GM19452 (cell line): Measurements from ENCODE around the gene P3H2.

ENCODE experiments used
- ATAC-seq: cut with Tn5 transposase; IDR thresholded peaks from one replicate; pipeline ENCODE4 v1.9.1; 2021; ENCODE audit not compliant: unreplicated experiment

Gene P3H2

DNA sequence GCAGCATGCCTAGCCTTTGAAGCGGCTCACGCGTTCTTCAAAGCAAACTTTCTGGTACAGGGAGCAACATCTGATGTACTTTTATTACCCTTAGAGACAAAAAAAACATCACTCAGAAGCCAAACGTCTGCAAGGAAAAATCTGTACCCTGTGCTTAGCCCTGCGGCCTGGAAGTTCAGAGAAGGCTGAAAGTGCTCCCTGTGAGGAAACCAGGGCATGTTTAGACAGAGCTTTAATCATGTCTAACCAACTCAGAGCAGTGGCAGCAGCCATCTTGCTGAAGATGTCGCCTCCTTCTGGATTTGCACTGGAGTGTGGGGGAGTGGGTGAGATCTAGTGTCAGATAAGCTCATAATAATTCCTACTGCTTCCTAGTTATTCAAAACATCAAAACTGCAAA, 170.4 kb downstream of the P3H2 start:
- no peak for ATAC-seq

DNA sequence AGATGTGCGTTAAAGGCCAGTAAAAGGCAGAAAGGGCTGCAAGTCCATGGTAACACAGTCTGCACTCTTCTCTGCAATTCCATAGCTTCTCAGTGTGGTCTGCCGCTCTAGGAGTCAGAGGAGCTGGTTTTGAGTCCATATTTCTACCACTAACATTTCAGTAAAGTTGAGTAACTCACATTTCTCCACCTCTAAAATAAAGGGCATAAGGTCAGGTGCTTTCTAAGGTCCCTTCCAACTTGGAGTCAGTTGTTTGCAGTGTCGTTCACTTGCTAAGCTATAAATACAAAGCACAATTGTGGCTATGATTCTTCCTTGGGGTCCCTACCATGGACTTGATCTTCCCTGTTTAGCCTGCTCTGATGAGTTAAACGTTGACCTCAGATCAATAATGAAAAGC, 171.1 kb downstream of the P3H2 start:
- ATAC-seq = no peak

DNA sequence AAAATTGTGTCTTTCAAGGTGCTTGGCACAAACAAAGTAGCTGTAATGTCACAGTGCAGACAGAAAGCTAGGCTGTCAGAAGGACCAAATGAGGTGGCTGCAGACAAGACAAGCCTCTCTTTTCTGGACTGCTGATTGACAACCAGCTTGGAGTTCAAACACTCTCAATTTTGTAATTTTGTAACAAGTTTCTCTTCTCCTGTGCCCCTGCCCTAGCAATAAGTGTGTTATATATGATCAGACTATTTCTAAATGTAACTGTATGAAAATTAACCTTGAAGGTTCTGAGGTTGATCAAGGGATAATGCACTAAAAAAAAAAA, 172.0 kb downstream of the P3H2 start:
- no peak for ATAC-seq

DNA sequence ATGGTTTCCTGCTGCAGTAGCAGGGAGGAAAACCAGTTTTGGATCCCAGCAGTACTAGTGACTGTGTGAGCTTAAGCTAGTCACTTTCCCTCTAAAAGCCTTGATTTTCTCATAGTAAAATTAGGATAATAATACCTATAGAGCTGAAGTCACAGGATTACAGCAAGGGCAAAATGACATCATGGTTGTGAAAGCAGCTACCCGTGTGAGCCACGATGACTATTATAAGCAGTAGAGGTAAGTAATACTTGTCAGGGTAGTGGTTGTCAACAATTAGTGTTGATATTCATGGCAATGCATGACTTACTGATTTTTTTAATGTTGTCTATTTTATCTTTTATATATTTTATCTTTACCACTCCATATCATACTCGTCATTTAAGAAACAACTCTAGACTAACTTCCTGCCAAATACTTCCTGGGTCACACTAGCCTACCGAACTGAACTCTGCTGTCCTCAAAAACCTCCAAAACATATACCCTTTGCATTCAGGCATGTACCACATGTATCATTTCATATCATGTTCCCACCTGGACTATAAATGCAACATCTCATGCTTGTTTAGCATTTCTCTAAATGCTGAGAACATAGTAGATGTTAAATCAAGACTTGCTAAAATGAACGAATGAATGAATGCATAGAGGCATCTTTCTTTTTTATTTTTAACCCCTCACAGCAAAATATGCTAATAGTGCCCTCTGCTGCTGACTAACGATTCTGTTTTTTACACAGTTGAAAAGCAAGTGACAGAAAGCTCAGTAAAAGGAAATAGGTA, 172.6 kb downstream of the P3H2 start:
- ATAC-seq = no peak

DNA sequence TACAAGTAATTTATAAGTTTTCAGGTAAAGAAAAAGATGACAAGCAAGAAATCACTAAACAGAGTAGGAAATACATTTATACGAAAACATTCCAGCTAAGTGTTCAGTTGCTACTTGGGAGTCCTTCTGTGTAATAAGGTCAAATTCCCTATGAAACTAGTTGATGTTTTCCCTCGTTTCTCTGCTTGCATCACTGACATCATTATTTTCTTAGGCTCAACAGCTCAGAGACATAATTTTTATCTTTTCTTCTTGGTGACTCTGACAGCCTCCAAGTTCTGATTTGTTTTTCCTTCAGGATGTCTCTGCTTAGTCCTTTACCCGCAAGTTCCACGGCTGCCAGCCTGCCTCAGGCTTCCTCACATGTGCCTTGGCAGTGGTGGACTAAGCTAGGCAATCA, 173.6 kb downstream of the P3H2 start:
- ATAC-seq = no peak

DNA sequence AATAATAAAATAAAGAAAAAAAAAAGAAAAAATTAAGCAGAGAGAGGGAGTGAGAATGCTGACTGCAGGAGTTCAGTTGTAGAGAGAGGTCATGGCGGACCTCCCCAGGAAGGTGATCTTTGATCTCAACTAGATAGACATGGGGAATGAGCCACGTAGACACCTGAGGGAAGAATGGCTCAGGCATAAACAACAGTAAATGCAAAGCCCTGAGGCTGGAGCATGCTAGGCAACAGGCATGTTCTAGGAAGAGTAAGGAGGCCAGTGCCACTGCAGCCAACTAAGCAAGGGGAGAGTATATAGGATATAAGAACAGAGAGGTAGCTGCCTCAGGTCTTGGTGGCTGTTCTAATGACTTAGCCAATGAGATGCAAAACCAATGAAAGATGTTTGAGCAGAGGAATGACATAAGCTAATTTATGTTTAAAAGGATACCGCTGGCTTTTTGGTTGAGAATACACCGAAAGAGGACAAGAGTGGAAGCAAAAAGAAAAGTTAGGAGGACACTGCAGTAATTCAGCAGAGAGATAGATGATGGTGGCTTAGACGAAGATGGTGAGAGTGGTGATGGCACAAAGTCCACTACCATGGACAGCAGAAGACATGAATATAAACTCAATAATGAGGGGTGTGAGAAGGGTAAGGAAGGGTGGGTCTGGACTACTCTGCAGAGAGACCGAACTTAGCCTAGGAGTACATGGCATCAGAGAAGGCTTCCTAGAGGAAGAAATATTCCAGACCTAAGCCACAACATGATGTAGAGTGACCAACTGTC, 174.6 kb downstream of the P3H2 start:
- no peak for ATAC-seq

DNA sequence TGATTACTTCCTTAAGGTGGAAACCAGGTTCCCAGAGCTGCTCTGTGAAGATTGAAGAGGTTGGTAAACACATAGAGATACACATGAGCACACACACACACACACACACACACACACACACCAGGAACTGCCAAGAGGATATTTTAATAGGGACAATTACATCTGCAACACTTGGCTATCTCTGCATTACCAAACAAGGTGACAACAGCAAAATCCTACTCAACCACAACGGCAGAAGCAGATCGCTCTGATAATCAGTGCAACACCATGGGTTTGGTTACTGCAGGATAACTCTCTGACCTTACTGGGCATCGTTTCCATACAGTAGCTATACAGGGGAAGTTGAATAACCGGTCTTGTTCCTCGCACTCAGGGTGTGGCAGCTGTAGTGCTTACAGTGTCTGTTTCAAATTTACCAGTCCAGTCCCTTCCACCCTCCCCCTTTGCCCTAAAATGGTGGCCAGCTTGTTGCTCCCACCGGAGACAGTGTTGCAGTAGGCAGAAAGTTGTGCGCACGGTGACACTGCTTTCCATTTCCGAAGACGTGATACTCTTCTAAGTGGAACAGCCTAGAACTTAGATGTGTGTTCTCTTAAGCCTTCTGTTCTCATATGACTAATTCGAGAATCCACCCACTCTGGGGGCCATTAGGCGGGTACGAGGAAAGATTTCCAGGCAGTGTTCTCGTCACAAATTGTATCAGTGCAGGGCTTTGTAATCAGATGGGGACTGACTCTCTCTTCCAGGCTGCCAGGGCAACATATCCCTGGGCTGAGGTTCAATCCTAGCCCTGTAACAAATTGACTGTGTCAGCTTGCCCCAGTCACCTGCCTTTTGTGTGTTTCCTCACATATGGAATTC, 176.2 kb downstream of the P3H2 start:
- ATAC-seq = no peak

DNA sequence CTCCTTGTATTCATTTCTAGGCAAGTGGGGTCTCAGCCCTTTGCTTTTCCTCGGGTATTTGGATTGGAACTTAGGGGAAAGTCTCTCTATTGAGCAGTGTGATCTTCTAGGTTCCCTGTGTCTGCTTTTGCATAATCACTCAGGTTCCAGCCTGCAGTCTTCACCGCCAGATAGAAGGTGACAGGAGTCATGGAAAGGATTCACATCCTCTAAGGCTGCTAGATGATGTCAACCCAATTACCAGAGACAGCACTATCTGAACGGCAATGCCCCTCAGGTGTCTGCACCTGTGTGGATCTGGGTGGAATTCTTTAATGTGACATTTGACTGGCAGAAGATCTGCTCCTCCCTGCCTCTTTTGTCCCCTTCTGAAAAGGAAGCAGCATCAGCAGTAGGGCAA, 177.7 kb downstream of the P3H2 start:
- no peak for ATAC-seq

DNA sequence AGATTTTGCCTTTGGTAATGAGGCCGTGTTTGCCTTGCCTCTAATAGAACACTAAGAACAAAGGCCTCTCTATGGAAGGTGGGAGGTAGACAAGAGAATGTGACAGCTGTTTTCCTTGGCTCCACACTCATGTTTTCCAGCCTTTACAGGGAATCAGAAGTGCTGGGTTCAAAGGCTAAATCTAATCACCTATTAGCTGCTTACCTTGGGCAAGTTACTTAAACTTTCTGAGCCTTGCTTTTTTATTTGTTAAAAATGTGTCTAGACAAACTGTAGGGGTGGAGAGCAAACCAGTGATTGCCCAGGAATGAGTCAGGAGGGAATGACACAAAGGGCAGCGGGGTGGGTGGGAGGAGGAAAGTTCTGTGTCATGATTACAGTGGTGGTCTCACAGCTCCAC, 179.0 kb downstream of the P3H2 start:
- no peak for ATAC-seq

DNA sequence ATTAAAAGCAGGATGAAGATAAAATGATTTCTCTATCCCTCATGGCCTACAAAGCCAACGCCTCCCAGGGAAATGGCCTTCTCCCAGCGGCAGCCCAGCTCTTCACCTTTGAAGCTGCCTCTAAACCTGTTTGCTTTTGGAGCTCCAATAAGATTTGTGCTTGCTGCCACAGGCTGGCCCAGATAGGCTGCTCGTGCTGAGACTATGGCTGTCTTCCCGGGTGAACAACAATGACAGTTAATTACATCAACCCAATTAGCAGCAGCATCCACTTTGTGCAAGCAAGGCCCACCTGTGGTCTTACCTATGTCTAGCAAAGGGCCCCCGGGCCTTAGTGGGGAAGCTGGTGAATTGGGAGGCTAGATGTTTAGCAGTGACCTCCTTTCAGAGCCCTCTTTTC, 179.6 kb downstream of the P3H2 start:
- ATAC-seq = no peak

DNA sequence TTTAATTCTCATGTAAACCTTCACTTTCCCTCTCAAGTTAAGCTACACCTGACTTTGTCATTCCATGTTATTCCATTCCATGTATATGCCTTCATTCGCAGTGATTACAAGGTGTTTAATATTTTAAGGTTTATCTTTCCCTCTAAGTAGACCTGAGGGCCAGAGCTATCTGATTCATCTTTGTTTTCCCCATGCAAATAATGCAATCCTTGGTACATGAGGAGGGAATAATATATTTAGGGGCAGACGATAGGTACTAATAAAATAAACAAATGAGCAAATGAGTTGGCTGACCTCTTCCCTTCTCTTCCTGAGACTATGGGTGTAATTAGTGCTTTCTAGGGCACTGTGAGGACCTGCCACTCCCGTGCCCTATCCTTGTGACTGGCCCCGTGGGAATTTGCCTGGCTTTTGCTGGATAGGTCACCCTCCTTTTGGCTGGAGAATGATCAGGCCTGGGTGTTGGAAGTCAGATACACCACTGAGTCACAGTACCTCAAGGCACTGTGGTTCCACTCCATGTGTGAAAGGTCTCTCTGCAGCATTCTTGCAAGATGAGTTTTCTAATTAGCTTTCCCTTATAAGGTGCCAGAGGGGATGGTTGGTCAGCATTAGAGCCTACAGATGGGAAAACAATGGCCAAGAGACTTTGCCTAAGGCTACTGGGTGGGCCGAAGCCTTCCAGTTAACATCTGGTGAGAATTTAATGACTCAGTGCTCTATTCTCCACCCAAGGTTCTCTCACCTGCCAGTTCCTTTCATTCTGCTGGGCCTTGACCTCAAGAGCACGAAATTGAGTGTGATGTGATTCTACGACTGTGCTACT, 183.2 kb downstream of the P3H2 start:
- ATAC-seq = no peak

DNA sequence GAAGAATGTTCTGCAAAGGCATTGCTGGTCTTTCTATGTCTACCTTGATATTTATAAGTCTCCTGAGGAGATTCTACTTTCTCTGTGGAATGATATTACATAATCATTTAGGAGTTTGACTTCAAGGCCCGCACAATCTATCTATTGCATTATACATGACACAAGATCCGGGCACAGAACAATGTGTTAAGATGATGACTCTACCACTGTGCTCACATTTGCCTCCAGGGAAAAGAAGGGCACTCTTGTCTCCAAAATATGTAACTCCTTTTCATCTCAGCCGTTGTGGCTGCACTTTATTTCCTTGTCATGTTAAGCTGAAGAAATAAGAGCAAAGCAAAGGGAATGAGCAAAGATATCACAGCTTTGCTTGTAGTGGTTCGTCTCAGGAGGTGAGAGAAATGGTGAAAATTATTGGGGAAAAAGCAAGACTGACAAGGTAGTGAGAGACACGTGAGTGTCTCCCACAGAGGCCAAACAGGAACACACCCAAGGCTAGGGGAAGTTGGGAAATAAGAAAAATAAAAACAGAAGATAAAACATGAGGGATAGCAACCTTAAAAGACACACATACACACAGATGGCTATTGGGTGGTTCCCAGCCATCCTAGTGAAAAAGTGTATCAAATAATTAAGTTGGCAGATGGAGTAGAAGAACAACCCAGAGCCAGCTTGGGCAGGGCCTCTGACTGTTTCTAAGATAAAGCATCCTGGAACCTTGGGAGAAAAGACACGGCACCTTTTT, 184.3 kb downstream of the P3H2 start:
- ATAC-seq = no peak

DNA sequence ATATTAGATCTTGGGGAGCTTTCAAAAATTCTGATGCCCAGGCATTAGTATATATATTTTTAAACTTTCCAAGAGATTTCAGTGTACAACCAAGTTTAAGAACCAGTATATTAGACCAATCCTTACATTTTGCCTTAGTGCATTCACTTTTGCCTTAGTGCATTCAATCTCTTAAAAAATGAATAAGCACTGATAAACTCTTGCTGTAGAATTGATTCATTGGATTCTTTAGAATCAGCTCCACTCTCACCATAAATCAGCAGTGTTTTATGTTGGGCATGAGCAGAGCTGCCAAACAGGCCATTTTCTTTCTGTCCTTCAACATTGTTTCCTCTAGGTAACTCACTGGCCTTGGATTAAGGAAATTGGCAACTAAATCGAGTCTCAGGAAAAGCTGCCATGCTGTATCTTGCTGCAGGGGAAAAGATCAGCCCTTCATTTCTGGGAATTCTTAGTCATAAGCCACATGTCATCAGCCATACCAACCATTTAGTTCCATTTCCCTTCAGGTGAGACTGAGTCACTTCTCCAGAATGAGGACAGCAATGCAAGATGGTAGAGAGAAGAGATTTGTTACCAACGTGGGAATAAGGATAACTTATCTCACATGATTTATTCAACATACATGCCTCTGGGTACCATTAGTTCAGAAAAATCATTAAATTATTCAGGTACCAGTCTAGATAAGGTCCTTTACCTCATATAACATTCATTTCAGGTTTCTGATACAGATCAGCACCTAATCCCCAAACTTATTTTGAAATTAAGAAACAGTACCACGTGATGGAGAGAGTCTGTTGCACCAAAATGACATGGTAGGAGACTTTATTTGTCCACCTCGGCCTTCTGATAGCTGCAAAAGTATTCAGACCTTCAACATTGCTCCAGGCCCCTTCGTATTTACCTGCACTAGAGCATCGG, 192.5 kb downstream of the P3H2 start:
- no peak for ATAC-seq

DNA sequence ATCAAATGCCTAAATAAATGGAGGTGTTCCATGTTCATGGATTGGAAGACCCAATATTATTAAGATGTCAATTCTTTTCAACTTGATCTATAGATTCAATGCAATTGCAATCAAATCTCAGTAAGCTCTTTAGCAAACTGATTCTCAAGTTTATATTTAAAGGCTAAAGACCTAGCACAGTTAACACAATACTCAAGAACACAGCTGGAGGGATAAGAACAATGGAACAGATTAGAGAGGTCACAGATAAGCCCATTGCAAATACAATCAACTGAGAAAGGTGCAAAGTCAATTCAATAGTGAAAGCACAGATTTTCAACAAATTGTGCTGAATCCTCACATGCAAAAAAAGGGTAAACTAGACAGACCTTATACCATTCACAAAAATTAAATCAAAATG, 198.9 kb downstream of the P3H2 start:
- ATAC-seq = no peak

DNA sequence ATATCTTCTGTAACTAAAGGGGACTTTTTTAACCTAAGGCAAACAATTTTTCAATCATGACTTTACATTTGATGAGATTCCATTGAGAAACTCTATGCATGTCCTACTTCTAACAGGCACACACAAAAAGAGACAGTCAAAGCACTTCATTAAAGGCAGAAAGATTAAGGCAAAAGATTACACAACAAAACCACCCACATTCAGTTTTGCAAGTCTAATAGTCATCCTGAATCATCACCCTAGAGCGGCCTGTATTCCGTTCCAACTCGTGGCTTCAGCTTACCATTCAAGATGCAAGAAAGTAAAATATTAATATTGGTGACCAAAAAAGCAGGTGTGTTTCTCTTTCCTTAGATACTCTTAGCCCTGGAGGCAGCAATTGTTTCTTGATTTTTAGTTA, 205.9 kb downstream of the P3H2 start:
- ATAC-seq = no peak

DNA sequence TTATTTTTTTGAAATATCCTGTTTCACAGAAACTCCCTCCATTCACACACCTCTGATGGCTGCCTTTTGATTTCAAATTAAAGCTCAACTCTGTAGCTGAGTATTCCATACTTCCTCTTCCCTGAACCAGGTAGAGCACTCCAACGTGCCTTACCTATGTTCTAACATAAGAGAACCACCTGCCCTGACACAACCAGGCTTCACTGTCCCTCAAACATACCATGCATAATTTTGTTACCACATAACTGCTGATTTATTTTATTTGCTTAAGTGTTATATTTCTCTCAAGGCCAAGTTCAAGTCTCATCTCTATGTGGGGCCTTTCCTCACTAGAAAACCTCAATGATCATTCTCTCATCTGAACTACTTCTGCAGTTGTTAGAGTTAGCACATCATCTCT, 209.7 kb downstream of the P3H2 start:
- no peak for ATAC-seq

DNA sequence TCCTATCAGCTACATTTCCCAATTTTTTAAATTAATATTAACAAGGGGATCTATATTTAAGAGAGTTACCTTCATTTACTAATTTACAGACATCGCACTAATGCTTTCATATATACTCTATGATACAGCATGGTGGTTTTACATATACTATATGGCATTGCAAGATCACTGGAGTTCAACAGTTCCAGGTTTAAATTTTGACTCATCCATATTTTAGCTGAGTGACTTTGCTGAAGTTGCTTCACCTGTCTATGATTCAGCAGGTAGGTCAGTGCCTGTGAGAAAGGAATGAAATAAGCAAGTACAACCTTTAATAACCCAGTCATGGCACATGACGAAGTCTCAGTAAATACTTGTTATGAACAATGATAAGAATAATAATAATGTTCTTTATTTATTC, 211.1 kb downstream of the P3H2 start:
- ATAC-seq = no peak

DNA sequence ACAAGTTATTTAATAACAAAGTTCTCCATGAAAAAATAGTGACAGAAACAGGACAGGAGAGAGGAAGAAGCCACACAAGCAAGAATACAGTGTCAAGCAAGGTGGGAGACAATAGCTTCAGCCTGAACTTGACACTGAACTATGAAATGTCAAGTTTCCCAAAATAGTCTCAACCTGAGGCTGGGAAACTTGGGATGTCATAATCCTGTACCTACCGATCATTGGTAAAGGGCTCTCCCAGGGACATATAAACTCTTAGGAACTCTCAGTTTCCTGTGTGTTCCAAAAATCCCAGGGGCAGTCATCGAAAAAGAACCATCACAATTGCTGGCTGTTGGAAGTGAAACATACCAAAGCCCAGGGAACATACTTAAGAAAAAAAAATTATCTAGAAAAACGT, 211.6 kb downstream of the P3H2 start:
- ATAC-seq = no peak

DNA sequence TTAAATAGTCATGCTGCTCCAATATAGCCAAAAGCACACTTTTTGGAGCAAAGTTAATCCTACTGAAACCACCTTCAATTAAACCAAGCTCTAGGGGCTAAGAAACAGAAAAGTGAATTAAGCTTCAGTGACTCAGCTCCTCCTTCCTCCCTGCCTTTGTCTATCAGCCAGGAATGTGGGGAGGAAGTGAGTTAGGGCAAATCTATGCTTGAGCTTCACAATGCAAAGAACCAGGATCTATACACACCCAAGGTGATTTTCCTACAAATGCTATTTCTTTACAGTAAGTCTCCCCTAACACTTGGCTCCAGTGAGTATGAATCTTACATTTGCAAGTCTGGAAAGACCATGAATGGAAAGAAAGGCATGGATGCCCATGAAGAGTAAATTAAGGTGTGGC, 212.1 kb downstream of the P3H2 start:
- ATAC-seq = no peak
